GM04503 (cell line): ENCODE data around the gene RIPOR3.
"Not testable (repeated sequence)": the region's sequence is repeated elsewhere in the genome, so short reads cannot be mapped to it uniquely, and the experiment has no call there.

Experiments used
- DNase-seq: peaks from one replicate; pipeline ENCODE4 v3.0.0-alpha.2; 2012; ENCODE audit warnings: low read depth

RIPOR3 gene

DNA sequence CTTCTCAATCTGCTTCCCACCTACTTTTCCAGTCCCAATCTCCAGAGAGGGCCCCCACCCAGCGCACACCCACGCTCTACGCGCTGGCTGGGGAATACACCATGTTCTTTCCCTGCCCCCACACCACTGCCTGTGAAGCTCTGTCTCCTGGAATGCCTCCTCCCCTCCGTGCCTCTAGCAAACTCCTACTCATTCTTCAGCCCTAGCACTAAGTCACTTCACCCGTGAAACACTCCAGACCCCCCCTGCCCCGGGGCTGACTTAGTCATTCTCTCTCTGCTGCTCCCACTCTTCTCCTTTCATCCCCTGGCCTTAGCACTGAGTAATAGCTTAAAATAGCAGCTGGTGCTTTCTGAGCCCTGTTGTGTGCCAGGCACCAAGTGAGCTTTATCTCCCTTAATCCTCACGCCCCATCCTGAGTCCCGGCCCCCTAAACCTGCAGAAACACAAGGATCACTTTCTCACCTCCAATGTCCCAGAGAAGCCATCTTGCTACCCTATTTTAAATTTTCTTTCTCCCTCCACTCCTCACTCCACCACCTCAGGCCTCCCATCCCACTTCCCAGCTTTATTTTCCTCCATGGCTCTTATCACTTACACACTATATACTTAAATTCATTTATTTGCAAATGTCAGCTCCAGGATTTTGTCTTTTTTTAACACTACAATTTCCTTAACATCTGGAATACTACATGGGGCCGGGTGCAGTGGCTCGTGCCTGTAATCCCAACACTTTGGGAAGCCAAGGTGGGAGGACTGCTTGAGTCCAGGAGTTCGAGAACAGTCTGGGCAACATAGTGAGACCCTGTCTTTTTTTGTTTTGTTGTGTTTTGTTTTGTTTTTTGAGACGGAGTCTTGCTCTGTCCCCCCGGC lies 33.7 kb upstream of the RIPOR3 start:
- DNase-seq = peak; percentile 78

DNA sequence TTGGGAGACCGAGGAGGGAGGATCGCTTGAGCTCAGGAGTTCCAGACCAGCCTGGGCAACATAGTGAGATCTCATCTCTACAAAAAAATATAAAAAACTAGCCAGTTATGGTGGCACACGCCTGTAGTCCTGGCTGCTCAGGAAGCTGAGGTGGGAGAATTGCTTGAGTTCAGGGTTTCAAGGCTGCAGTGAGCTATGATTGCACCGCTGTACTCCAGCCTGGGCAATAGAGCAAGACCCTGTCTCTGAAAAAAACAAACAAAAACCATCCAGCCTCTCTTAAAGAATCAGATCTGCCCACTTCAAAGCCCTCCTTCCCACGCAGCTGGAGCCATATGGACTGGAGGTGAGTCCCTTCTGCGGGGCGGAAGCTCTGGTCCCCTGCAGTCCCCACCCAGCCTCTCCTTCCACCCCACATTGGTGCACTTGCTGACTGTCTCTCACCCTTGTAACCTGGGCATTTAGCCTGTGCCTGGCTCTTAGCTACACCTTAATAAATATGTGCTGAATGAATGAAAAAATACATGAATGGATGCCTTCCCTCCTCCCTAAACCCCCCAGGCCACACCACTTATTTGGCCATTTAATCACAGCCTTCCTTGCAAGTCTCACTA lies 32.9 kb upstream of the RIPOR3 start:
- DNase-seq = no peak

DNA sequence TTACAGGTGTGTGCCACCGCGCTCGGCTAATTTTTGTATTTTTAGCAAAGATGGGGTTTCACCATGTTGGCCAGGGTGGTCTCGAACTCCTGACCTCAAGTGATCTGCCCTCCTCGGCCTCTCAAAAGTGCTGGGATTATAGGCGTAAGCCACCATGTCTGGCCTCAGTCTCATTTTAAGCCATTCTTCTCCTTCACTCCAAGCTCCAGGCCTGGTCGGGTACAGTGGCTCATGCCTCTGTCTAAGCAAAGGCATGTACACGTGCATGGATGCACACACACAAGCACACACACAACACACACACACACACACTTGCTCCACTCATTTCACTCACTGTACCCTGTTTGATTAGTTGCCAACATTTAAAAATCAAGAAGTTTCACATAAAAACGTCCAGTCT lies 32.3 kb upstream of the RIPOR3 start:
- no peak for DNase-seq

DNA sequence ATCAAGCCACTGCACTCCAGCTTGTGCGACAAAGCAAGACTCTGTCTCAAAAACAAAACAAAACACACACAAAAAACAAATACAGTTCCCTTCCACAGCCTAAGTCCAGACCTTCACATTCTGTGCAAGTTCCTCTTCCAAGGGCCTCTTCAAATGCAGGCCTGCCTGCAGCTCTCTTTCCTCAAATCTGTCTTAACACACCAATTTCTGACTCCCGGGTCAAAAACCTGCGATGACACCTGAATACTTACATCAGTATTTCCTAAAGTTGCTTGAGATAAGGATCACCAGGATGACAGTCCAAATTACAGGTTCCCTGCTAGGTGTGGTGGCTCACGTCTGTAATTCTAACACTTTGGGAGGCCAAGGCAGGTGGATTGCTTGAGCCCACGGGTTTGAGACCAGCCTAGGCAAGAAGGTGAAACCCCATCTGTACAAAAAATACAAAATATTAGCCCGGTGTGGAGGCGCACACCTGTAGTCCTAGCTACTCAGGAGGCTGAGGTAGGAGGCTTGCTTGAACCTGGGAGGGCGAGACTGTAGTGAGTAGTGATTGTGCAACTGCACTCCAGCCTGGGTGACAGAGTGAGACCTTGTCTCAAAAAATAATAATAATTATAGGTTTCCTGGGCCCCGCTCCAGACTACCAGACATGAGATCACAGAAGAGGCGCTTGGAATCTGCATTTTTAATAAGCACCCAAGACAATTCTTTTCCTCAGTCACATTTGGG lies 31.2 kb upstream of the RIPOR3 start:
- DNase-seq = no peak

DNA sequence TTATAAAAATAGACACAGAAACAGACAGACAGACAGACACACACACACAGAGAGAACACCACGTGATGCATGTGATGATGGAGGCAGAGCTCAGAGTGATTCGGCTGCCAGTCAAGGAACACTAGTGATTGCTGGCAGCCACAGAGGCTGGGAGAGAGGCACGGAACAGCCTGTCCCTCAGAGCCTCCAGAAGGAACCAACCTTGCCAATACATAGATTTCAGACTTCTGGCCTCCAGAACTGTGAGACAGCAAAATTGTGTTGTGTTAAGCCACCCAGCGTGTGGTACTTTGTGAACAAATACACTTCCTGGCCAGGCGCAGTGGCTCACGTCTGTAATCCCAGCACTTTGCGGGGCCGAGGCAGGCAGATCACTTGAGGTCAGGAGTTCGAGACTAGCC lies 30.5 kb upstream of the RIPOR3 start:
- no peak for DNase-seq

DNA sequence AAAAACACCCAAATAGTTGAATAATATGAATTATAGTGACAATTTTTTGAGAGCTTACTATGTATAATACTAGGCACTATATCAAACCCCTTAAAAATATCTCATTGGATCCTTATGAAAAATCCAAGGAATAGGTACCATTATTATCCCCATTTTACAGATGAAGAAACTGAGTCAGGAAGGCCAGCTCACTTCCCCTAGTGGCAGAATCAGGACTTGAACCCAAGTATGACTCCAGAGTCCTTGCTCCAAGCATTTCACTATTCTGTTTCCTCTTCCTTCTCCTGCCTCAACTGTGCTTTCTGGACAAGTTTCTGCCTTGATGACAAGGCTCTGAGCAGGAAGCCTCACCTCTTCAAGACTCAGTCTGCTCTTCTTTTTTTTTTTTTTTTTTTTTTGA lies 29.2 kb upstream of the RIPOR3 start:
- no peak for DNase-seq

DNA sequence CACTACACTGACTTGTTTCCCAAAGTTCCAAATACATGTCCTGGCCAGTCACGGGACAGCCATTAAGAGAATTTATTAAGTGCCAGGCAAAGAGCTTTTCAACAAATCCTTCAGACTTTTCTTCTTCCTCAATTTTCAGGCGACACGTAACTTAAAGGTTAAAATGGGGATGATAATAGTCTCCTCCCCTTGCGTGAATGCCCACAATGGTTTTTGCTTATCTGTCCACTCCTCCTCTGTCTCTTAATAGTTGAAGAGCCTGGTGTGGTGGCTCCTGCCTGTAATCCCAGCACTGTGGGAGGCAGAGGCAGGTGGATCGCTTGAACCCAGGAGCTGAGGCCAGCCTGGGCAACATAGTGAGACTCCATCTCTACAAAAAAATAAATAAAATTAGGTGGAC lies 28.7 kb upstream of the RIPOR3 start:
- no peak for DNase-seq

DNA sequence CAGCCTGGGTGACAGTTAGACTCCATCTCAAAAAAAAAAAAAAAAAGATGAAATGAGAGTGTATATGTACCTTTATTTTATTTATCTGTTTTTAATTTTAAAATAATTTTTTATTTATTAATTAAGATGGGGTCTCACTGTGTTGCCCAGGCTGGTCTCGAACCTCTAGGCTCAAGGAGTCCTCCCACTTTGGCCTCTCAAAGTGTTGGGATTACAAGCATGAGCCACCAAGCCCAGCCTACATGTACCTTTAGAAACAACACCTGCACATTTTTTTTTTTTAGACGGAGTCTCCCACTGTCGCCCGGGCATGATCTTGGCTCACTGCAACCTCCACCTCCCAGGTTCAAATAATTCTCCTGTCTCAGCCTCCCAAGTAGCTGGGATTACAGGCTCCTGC lies 28.0 kb upstream of the RIPOR3 start:
- no peak for DNase-seq

DNA sequence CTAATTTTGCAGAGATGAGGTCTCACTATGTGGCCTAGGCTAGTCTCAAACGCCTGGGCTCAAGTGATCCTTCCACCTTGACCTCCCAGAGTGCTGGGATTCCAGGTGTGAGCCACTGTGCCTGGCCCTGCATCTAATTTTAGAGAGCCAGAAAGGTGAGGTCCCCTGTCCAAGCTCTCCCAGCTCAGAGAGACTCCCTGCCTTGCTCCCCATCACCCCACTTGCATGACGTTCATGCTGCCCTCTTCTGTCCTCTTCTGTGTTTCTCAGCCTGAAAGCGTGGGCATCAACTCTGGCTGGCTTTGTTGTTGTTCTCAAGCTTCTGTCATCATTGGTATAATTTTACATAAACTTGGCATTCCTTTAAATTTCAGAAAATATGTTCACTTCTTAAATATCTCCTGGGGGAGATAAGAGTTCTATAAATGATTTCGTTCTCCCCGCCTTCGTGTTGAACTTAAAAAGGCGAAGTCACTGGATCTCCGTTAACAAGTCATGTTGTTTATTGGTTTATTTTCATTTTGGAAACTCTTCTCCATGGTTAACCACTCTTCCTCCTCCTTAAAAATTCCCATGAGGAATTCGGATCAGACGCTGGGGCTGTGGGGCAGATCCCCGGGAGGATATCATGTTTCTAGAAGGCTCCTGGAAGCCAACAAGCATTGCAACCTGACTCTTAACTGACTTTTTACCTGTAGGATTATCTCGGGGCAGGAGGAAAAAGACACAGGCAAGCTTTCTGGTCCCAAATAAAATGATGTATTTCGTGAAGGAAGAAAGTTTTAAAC lies 26.8 kb upstream of the RIPOR3 start:
- DNase-seq = no peak

DNA sequence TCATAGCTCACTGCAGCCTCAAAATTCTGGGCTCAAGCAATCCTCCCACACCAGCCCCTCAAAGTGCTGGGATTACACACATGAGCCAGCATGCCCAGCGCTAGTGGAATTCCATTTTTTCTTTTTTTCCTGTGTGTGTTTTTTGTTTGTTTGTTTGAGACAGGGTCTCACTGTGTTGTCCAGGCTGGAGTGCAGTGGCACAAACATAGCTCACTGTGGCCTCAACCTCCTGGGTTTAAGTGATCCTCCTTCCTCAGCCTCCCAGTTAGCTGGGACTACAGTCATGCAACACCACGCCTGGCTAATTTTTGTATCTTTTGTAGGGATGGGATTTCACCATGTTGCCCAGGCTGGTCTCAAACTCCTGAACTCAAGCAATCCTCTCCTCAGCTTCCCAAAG lies 26.0 kb upstream of the RIPOR3 start:
- DNase-seq = no peak

DNA sequence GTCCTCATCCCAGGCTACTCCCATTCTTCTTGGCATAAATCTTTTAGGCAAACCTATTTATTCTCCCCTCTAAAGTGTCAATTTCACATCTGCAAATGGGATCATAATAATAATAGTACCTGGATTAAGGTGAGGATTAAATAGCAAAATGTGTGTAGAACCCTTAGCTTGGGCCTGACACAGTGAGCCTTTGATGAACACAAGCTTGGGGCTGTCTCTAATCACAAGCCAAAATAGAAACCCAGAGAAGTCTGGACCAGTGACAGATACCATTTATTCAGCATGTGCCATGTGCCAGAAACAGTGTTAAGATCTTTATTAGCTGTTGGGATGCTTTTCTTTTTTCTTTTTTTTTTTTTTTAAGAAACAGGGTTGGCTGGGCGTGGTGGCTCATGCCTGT lies 25.2 kb upstream of the RIPOR3 start:
- DNase-seq = no peak

DNA sequence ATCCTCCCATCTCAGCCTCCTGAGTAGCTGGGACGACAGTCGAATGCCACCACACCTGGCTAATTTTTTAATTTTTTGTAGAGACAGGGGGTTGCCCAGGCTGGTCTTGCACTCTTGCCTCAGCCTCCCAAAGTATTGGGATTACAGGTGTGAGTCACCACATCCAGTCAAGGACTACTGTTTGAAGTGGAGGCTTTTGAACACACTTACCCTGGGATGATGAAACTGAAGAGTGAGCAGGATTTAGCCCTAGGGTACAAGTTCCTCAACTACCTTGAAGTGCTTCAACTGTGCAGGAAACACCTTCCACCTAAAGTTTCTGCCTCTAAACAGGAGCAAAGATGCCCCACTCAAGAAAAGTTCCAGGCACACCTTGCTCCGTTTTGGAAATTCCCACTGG lies 24.4 kb upstream of the RIPOR3 start:
- no peak for DNase-seq

DNA sequence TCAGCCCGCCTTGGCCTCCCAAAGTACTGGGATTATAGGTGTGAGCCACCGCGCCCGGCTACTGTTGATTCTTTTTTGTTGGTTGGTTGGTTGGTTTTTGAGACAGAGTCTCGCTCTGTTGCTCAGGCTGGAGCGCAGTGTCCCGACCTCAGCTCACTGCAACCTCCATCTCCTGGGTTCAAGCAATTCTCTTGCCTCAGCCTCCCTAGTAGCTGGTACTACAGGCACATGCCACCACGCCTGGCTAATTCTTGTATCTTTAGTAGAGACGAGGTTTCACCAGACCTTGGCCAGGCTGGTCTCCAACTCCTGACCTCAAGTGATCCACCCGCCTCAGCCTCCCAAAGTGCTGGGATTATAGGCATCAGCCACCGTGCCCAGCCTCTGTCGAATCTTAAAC lies 23.1 kb upstream of the RIPOR3 start:
- not testable (repeated sequence) for DNase-seq

DNA sequence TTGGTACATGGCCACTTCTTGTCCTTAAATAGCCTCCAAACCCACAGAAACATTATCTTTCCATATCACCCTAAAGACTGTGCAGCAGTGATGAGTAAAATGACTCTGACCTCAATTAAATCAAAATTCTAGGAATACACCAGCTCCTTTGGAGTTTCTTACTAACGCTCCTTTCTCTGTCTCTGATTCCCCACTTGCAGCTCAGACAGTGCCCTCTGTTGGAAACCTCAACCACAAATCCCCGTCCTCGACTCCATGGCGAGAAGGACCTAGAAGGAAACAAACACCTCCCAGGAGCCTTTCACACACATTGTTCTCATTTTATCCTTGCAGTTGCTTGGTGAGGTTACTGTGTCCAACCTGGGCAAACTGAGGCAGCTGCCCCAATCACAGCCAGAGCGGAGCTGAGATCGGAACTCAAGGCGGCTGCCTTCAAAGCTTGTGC lies 22.3 kb upstream of the RIPOR3 start:
- DNase-seq = no peak

DNA sequence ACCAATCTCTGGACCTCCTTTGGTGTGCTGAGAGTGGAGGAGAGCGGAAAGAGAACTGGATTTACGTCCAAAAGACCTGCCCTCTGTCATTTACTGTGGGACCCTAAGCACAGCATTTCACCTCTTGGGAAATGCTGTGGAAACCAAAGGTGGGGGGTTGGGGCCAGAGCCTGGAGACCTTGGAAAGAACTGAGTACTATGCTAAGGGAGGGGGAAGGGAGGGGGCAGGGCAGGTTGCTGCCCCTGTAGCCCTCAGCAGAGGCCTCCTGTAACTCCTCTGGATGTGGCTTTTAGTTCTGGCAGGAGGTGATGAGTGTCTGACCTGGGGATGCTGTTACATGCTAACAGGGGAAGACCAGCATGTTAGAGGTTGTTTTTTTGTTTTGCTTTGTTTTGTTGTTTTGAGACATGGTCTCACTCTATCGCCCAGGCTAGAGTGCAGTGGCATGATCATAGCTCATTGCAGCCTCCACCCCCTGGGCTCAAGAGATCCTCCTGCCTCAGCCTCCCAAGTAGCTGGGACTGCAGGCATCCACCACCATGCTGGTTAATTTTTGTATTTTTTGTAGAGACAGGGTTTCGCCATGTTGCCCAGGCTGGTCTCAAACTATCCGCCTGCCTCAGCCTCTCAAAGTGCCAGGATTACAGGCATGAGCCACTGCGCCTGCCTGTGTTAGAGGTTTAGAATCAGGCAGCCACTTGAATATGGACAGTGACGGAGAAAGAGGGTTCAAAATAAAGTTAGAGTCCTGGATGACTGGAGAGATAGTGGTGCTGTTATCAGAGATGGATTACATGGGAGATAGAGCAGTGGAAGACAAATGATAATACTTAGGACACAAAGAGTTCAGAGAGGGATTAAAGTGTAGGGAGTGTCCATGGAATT lies 21.7 kb upstream of the RIPOR3 start:
- DNase-seq = no peak

DNA sequence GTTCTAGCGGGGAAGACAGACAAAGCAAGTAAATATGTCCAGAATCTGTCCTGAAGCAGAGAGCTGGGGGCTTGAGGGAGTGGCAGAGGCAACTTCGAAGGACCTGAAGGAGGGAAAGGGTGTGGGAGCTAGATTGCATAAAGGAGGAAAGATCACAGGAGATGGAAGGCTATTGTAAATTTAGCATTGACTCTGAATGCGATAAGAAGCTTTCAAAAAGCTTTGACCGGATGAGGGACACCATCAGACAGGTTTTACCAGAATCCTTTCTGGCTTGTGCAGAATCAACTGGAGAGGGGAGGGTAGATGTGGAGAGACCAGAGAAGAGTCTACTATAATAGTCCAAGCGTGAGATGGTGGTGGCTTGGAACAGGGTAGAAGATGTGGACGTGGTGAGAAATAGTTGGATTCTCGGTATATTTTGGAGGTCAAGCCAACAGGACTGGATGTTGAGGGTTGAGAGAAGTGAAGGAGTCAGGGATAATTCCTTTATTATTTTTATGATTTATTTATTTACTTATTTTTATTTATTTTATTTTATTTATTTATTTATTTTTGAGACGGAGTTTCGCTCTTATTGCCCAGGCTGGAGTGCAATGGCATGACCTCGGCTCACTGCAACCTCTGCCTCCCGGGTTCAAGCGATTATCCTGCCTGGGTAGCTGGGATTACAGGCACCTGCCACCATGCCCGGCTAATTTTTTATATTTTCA lies 19.9 kb upstream of the RIPOR3 start:
- no peak for DNase-seq

DNA sequence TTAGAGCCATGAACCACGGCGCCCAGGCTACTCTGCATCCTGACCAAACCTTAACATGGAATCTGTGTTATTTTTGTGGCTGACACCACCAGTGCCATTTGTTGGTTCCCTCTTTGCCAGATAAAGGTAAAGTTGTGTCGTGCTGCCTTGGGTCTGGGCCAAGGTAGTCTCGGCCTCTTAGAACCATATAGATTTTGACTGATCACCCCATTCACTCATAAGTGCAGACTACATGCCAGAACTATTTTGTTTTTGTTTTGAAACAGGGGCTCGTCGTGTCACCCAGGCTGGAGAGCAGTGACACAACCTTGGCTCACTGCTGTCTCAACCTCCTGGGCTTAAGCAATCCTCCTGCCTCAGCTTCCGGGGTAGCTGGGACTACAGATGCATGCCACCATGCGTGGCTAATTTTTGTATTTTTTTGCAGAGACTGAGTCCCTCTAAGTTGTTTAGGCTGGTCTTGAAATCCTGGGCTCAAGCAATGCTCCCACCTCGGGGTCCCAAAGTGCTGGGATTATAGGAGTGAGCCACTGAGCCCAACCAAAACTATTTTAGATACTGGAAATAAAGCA lies 19.2 kb upstream of the RIPOR3 start:
- no peak for DNase-seq

DNA sequence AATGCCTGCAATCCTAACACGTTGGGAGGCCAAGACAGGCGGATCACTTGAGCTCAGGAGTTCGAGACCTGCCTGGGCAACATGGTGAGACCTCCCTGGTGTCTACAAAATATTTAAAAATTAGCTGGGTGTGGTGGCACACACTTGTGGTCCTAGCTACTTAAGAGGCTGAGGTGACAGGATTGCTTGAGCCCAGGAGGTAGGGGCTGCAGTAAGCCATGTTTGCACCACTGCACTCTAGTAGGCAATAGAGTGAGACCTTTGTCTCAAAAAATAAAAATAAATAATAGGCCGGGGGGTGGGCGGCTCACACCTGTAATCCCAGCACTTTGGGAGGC lies 18.3 kb upstream of the RIPOR3 start:
- DNase-seq = no peak

DNA sequence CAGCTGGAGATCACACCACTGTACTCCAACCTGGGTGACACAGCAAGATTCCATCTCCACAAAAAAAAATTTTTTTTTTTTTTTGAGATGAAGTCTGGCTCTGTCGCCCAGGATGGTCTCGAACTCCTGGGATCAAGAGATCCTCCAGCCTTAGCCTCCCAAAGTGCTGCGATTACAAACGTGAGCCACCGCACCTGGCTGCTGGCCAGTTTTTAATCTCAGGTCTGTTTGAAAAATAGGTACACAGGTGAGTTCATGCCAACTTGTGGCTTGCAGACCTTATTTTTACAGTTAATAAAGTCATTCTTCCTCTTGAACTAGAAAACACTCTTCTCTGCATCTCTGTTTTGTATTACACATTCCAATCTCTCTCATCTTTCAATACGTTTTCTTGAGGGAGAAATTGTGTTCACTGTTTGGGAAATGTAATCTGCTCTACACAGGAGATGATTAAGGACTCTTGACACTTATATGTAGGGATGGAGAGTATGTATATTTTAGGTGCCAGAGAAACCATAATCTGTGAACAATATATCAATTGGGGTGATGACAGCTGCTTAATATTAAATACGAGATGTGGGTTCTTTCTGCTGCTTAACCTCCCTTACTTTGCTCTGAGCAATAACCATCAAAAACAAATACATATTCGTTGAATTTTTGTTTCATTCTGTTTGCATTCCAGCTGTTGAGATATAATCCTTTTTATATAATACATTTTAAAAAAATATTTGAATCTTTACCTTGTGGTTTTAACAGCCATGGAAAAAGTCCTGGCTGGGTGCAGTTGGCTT lies 17.7 kb upstream of the RIPOR3 start:
- DNase-seq = no peak

DNA sequence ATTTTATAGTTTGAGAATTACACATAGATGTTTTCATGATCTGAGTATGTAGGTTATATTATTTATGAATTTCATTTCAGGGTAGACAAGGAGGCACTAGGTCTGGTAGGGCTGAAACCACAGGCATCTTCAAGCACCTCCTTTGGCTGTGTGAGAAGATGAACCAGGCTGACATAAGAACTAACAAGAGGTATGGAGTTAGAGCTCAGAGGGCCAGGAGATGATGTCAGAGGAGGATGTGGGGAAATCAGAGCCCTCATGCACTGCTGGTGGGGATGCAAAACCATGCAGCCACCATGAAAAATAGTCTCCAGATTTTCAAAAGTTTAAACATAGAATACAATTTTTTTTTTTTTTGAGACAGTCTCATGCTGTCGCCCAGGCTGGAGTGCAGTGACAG lies 13.6 kb upstream of the RIPOR3 start:
- no peak for DNase-seq
